Central memory CD8-positive, alpha-beta T cell (primary cell): Measurements from ENCODE around the gene LRRC74B.
A peak's percentile ranks its signal among the peaks of the same experiment; 100 is the strongest.

ENCODE experiments used
- ATAC-seq: fragments of 150-1000 bp; cut with Tn5 transposase; replicated peaks from 2 replicates; pipeline ENCODE4 v1.10.0; 2022; ENCODE audit warnings: mild to moderate bottlenecking, moderate FRiP score, moderate number of reproducible peaks; ENCODE audit not compliant: poor library complexity, severe bottlenecking; ENCODE audit errors: extremely low read depth
- DNase-seq, 2 donors: peaks; one replicate each; pipeline ENCODE4 v3.0.0; 2021; ENCODE audit warnings: low spot score in 2 of 2
- H3K27ac Mint-ChIP-seq: one replicate; pipeline ENCODE4 v1.8.0; 2022; ENCODE audit warnings: low read depth, mild to moderate bottlenecking, moderate library complexity, mixed read lengths
- H3K27me3 Mint-ChIP-seq: one replicate; pipeline ENCODE4 v1.8.0; 2022; ENCODE audit warnings: mixed read lengths
- H3K36me3 Mint-ChIP-seq: one replicate; pipeline ENCODE4 v1.8.0; 2022; ENCODE audit warnings: mild to moderate bottlenecking, moderate library complexity, mixed read lengths; ENCODE audit not compliant: insufficient read depth
- H3K4me1 Mint-ChIP-seq: one replicate; pipeline ENCODE4 v1.8.0; 2022; ENCODE audit warnings: mixed read lengths
- H3K4me3 Mint-ChIP-seq: one replicate; pipeline ENCODE4 v1.8.0; 2022; ENCODE audit warnings: mild to moderate bottlenecking, moderate library complexity, mixed read lengths
- H3K9me3 Mint-ChIP-seq: one replicate; pipeline ENCODE4 v1.8.0; 2022; ENCODE audit warnings: mixed read lengths

LRRC74B gene

GRCh38 chr22:21020802-21021429 lies 24.8 kb upstream of the LRRC74B start:
- no peak for ATAC-seq
- peaks cover 21% of the 10 kb centered on the region for H3K4me1 Mint-ChIP-seq
- H3K4me3 Mint-ChIP-seq = no peak overlapping the region
- DNase-seq = no peak
- H3K27ac Mint-ChIP-seq = no peak overlapping the region
- no peaks in the 10 kb centered on the region for H3K27me3 Mint-ChIP-seq
- H3K9me3 Mint-ChIP-seq = no peaks in the 10 kb centered on the region
- no peaks in the 10 kb centered on the region for H3K36me3 Mint-ChIP-seq

- Mint-ChIP-seq H3K4me1 (peaks cover 14% of the 10 kb centered on the region), H3K27ac (no peak overlapping the region), H3K9me3 (no peaks in the 10 kb centered on the region), H3K27me3 (no peaks in the 10 kb centered on the region), H3K36me3 (no peaks in the 10 kb centered on the region), H3K4me3 (no peak overlapping the region)
- ATAC-seq = no peak
- no peak for DNase-seq
These were observed 23.2 kb upstream of the LRRC74B start for GRCh38 chr22:21022507-21022906.

- no peak overlapping the region for H3K27ac Mint-ChIP-seq
These were observed 22.7 kb upstream of the LRRC74B start for GRCh38 chr22:21022955-21023614.

GRCh38 chr22:21025266-21025665 lies 20.5 kb upstream of the LRRC74B start:
- DNase-seq = no peak
- Mint-ChIP-seq H3K27me3 (peaks cover 14% of the 10 kb centered on the region), H3K27ac (no peak overlapping the region), H3K9me3 (no peaks in the 10 kb centered on the region), H3K36me3 (no peaks in the 10 kb centered on the region), H3K4me1 (peaks cover 12% of the 10 kb centered on the region), H3K4me3 (no peak overlapping the region)
- ATAC-seq = peak; percentile 60

More at GRCh38 chr22:21022955-21023614, 22.7 kb upstream of the LRRC74B start:
- H3K27me3 Mint-ChIP-seq = no peaks in the 10 kb centered on the region
- DNase-seq = no peak
- ATAC-seq = no peak
- H3K9me3 Mint-ChIP-seq = no peaks in the 10 kb centered on the region
- peaks cover 12% of the 10 kb centered on the region for H3K4me1 Mint-ChIP-seq
- H3K36me3 Mint-ChIP-seq = no peaks in the 10 kb centered on the region
- no peak overlapping the region for H3K4me3 Mint-ChIP-seq

- H3K27ac Mint-ChIP-seq = no peak overlapping the region
- no peak overlapping the region for H3K4me3 Mint-ChIP-seq
- H3K36me3 Mint-ChIP-seq = no peaks in the 10 kb centered on the region
- DNase-seq (no peak), ATAC-seq (no peak)
- peaks cover 22% of the 10 kb centered on the region for H3K27me3 Mint-ChIP-seq
- no peaks in the 10 kb centered on the region for H3K9me3 Mint-ChIP-seq
- H3K4me1 Mint-ChIP-seq = peaks cover 16% of the 10 kb centered on the region
These were observed 19.7 kb upstream of the LRRC74B start for GRCh38 chr22:21025763-21026755.

- Mint-ChIP-seq H3K27ac (no peak overlapping the region), H3K36me3 (no peaks in the 10 kb centered on the region), H3K9me3 (no peaks in the 10 kb centered on the region), H3K27me3 (peaks cover 28% of the 10 kb centered on the region), H3K4me3 (no peak overlapping the region), H3K4me1 (peaks cover 20% of the 10 kb centered on the region)
- DNase-seq (no peak), ATAC-seq (no peak)
These were observed 18.7 kb upstream of the LRRC74B start for GRCh38 chr22:21026783-21027692.

GRCh38 chr22:21028277-21029251 lies 17.2 kb upstream of the LRRC74B start:
- Mint-ChIP-seq H3K4me3 (no peak overlapping the region), H3K36me3 (peaks cover 2% of the 10 kb centered on the region), H3K27ac (no peak overlapping the region), H3K9me3 (no peaks in the 10 kb centered on the region), H3K27me3 (peaks cover 30% of the 10 kb centered on the region), H3K4me1 (peaks cover 20% of the 10 kb centered on the region)
- no peak for ATAC-seq
- no peak for DNase-seq

- Mint-ChIP-seq H3K27ac (no peak overlapping the region), H3K27me3 (peaks cover 40% of the 10 kb centered on the region), H3K9me3 (no peaks in the 10 kb centered on the region), H3K4me1 (peaks cover 20% of the 10 kb centered on the region), H3K36me3 (peaks cover 2% of the 10 kb centered on the region), H3K4me3 (no peak overlapping the region)
- ATAC-seq (no peak), DNase-seq (no peak)
These were observed 16.2 kb upstream of the LRRC74B start for GRCh38 chr22:21029486-21030025.

GRCh38 chr22:21030032-21030431 lies 15.7 kb upstream of the LRRC74B start:
- Mint-ChIP-seq H3K27ac (no peak overlapping the region), H3K4me1 (peaks cover 18% of the 10 kb centered on the region), H3K9me3 (no peaks in the 10 kb centered on the region), H3K27me3 (peaks cover 45% of the 10 kb centered on the region), H3K36me3 (peaks cover 2% of the 10 kb centered on the region), H3K4me3 (no peak overlapping the region)
- DNase-seq = no peak
- no peak for ATAC-seq

GRCh38 chr22:21030621-21031544 lies 14.9 kb upstream of the LRRC74B start:
- no peak for ATAC-seq
- Mint-ChIP-seq H3K9me3 (no peaks in the 10 kb centered on the region), H3K36me3 (peaks cover 2% of the 10 kb centered on the region), H3K4me3 (peak overlapping the region; percentile 27), H3K4me1 (peaks cover 10% of the 10 kb centered on the region), H3K27ac (no peak overlapping the region), H3K27me3 (peaks cover 48% of the 10 kb centered on the region)
- no peak for DNase-seq
